Embryonic facial prominence (tissue), 1 donor: ENCODE measurements around the gene TXLNB.
"Not testable (repeated sequence)": the region's sequence is repeated elsewhere in the genome, so short reads cannot be mapped to it uniquely, and the experiment has no call there.

ENCODE experiments used
- DNase-seq: peaks from one replicate; pipeline ENCODE4 v3.0.0-alpha.2; 2016; ENCODE audit errors: extremely low spot score

The TXLNB gene

GRCh38 chr6:139311831-139312230, 20.0 kb upstream of the TXLNB start:
- DNase-seq, result no peak

DNA sequence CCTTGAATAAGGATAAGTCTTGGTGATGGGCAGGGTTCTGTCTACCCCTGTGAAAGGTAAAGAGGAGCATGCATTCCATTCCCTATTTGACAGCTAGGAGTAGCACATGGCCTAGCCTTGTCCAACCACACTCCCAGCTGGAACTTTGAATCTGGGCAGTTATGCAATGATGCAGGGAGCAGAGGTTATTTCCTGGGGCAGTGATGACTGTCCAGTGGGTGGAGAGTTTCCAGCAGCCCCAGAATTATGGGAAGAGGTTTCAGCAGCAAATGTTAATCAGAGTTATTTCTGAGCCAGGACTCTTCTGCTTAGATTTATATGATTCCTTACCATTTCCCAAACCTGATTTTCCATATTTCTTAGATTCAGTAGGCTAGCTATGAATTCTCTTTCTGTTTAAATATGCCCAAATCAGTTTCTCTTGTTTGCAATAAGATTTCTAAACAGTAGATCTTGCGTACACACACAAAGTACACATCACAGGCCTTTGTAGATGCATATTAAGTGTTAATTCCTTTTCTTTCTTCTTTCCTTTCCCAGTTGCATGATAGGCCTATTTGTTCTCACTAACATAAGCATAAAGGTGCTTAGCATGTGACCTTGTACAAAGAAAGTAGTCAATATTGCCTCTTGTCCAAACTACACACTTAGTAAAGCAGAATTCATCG, 17.3 kb upstream of the TXLNB start:
- no peak for DNase-seq

- no peak for DNase-seq
Measured at GRCh38 chr6:139308286-139308916, 16.6 kb upstream of the TXLNB start.

DNA sequence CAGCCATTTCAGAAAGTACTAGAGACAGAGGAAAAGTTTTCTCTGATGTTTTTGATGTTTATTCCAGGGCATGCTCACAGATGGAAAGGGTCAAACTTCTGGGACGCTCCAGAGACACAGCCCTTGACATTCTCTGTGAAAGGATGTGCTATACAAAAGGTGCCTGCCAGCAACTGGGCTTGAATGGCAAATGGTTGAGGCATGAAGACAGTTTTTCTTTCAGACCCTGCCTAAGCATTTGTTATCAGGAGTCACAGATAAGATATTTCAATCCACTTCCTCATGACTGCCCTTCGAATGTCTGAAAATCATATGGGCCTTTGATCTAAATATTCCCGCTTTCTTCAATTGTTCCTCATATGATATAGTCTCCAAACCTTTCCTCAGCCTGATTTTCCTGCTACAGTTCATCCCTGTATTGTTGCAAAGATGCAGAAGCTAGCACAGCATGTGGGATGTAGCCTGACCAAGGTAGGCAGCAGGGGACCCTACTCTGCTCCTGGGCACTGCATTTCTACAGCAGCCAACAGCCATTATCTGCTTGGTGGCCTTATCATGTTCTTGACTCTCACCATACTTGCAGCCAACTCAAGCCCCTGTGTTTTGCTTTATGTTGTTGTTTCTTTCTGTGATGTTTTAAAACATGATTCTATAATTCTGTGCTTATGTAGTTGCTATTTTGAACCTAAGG, 14.6 kb upstream of the TXLNB start:
- no peak for DNase-seq

DNA sequence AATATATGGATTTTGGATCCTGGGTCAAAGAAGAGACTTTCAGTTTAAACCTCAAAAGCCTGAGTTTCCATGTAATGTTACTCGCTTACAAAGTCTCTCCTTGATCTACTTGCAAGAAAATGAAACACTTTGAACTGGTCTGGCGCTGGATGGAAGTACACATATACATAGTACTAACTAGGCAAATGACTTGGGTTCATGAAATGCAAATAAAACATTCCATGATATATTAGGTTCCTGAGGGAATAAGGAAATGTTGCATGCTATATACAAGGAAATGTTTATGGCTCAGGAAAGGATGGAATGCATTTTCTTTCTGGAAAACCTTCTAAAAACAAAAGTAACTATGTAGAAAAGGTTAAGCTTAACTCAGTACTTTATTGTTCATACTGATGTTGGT, 11.4 kb upstream of the TXLNB start:
- DNase-seq, result no peak

DNA sequence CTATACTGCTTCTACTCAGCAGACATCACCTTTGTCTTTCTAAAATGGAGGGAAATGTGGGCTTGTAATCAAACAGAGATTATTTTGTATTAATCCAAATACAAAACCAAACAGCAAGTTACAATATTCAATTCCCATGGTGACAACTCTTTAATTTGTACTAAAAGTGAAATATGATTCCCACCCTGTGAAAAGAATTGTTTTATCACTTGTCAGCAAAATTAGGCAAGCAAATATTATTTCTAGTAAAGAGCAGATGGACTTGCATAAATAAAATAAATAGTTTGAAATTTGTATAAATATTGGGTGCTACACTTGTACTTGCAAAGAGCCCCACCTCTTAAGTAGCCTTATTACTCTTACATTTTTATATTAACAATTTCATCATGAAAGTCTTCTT, 6.1 kb upstream of the TXLNB start:
- no peak for DNase-seq

- no peak for DNase-seq
Measured at GRCh38 chr6:139296927-139297326, 5.1 kb upstream of the TXLNB start.

DNA sequence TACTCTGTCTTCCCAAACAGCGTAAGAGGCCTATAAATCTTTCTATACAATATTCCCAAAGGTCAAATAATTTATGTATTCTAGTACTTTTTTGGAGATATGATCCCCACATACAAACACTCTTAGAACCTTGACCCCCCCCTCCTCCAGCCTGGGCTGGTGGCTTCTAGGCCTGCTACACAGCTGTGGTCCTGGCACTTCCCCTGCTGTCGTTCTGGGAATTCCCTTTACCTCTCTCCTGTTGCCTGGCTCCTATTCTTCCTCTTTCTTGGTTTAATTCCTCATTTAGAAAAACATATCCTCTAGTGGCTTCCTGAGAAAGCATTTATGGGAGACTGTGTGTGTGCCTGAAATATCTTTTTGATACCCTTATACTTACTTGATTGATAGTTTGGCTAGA, 4.1 kb upstream of the TXLNB start:
- no peak for DNase-seq

DNA sequence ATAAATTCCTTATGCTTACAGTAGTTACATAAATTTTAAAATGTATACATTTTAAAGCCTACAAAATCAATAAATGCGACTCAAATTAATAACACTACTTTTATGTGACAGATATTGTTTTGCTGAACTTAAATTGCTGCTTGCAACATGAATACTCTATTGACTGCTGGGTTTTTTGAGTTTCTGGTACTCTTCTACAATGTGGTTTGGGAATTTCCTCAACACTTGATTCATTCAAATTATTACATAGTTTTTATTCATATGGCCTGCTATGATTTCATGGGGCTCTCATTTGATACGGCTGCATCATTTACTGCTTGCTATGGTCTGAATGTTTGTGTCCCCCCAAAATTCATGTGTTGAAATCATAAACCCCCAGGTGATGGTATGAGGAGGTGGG, 2.3 kb upstream of the TXLNB start:
- DNase-seq, result no peak

GRCh38 chr6:139293230-139293629, 1.4 kb upstream of the TXLNB start:
- DNase-seq, result not testable (repeated sequence)

- DNase-seq, result no peak
Measured at GRCh38 chr6:139290787-139291311, 949 bp downstream of the TXLNB start.

- no peak for DNase-seq
Measured at GRCh38 chr6:139289233-139289632, 2.6 kb downstream of the TXLNB start.

DNA sequence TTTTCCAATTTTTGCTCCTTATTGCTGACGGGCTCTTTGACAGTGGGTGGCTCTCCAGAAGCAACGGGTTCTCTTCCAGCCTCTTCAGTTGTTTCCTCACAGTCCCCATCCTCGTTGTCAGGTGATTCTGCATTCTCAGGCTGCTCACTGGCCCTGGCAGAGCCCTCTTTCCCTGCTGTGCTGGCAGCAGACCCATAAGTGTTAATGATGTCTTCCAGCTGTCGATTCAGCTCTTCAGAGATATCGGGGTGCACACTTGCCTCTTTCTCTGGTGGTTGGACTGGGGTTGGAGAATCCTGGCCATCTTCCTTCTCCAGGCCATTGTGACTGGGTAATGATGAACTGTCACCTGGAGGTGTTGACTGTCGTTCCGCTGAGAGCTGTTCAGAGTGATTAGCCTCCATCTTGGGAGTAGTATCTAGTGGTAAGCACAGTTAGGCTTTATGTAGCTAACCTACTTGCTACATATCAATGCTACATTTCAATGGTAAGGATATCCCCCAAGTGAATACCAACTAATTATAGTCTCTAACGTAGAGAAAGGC, 3.2 kb downstream of the TXLNB start:
- no peak for DNase-seq

- no peak for DNase-seq
Measured at GRCh38 chr6:139287868-139288267, 3.9 kb downstream of the TXLNB start.

GRCh38 chr6:139286438-139286837, 5.4 kb downstream of the TXLNB start:
- not testable (repeated sequence) for DNase-seq

DNA sequence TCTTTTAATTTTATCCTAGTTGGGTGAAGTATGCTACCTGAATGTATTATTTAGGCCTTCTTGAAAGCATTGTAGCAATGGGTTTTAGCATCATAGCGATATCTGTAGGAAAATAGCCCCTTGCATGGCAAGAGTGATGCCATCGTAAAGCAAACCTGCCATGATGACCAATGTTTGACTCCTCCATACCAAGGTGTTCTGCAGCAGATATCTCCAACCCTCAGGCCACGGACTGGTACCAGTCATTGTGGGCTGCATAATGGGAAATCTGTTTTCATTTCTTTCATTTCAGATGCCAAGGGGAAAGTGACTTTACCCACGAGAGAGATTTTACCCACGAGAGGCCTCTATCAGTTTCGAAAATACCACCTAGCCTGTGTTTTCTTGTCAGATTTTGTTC, 6.2 kb downstream of the TXLNB start:
- no peak for DNase-seq

DNA sequence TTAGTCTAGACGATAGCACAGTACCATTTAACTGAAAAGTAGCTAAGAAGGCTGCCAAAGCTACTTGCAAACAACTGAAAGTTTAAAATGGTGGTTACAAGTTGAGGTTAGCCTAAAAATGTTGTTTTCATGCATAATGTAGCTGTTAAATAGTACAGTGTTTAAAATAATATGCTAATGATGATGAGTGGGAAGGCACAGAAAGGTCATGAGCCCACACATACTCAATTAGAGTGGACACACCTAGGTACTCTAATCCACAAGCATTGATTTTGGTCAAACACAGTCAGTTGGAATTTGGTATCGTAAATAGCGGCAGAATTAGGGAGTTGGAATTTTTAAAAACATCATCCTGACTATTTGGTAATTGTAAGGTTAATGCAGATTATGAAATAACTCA, 7.0 kb downstream of the TXLNB start:
- DNase-seq, result no peak

DNA sequence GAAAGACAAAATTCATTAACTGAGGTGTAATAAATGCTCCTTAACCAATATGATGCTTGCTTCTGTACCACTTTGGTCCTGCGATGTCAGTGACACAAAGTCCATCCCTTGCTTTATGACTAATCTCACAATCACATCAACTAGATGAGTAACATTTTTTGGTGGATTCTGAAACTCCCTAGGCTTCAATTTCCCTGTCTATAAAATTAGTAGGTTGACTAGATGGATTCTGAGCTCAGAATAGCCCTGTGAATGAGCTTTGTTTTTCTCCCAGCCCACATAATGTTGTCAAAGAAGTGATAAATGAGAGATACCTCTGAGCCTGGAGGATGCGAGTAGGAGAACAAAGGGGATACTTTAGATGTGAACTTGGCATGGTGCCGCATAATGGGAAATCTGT, 9.1 kb downstream of the TXLNB start:
- DNase-seq, result no peak

GRCh38 chr6:139278190-139278589, 13.6 kb downstream of the TXLNB start:
- DNase-seq, result no peak

DNA sequence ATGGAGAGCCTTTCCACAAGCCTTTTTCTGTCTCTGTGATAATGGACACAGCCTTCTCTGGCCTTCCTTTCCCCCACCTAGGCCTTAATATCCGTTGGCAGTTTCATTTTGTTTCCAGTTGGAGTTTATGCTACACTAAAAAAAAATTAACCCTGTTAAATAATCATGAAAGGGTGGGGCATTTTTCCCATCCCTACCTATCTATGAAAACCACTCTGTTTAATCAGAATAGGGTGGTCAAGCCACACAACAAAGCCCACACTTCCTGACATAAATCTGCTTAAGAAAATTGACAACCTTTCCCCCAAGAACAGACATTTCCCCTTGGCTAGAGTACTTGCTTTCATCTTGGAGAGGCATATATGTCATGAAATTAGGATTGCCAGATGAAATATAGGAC, 14.2 kb downstream of the TXLNB start:
- no peak for DNase-seq

GRCh38 chr6:139277161-139277560, 14.6 kb downstream of the TXLNB start:
- DNase-seq, result no peak

GRCh38 chr6:139275279-139276055, 16.3 kb downstream of the TXLNB start:
- no peak for DNase-seq
